Keratinocyte (primary cell): ENCODE data around the gene SEMA3F.
A peak's percentile ranks its signal among the peaks of the same experiment; 100 is the strongest.

Experiments used
- CTCF ChIP-seq, 3 experiments: IDR thresholded peaks in 1 of 3; conservative IDR thresholded peaks in 1 of 3; optimal IDR thresholded peaks in 1 of 3; 2 replicates in 2 of 3; 3 replicates in 1 of 3; pipeline versions ENCODE3 to v1.5.1; 2011; ENCODE audit warnings: low read length in 3 of 3, mild to moderate bottlenecking in 3 of 3, moderate library complexity in 2 of 3, control low read depth in 1 of 3, inconsistent platforms in 1 of 3; ENCODE audit not compliant: insufficient read depth in 2 of 3; ENCODE audit errors: extremely low read depth in 1 of 3
- EZH2 ChIP-seq: IDR thresholded peaks from one replicate; pipeline ENCODE4 v1.6.1; 2012; ENCODE audit warnings: inconsistent platforms, mild to moderate bottlenecking, low read length, moderate library complexity

- TF ChIP-seq EZH2 (no peak), CTCF (optimal IDR thresholded peaks at IDR 0.05 in 1 of 3, IDR thresholded peaks at IDR 0.05 in 1 of 3, conservative IDR thresholded peaks at IDR 0.05 in 1 of 3; ENCODE audit: extremely low read depth in 1 of 3, insufficient read depth in 2 of 3, low read length in 3 of 3) (peak in 1 of 3 experiments; percentile 35)
Observed at GRCh38 chr3:50158530-50159146, 3.5 kb downstream of the SEMA3F start.
